NCI-H69 (cell line): ENCODE results near the gene HTR1B.

Experiments
- DNase-seq: peaks from one replicate; lab custom pipeline; 2025; lab: John Stamatoyannopoulos, UW

The HTR1B gene

GRCh38 chr6:77463308-77463860 lies at the start of gene HTR1B:
Gene HTR1B (minus strand): TSS chr6:77463491. CDS start chr6:77463403, 88 bp downstream.
- DNase-seq: no peak

GRCh38 chr6:77512554-77512953 lies 49.3 kb upstream of the HTR1B start:
- DNase-seq: no peak

GRCh38 chr6:77511860-77512259 lies 48.6 kb upstream of the HTR1B start:
- no peak for DNase-seq

GRCh38 chr6:77502981-77503380 lies 39.7 kb upstream of the HTR1B start:
- no peak for DNase-seq

GRCh38 chr6:77492530-77492929 lies 29.2 kb upstream of the HTR1B start:
- DNase-seq: no peak

- DNase-seq: no peak
Observed at GRCh38 chr6:77487808-77488425, 24.6 kb upstream of the HTR1B start.

GRCh38 chr6:77482981-77483380 lies 19.7 kb upstream of the HTR1B start:
- no peak for DNase-seq

GRCh38 chr6:77474973-77475372 lies 11.7 kb upstream of the HTR1B start:
- DNase-seq: no peak

- no peak for DNase-seq
Observed at GRCh38 chr6:77474286-77474956, 11.1 kb upstream of the HTR1B start.

GRCh38 chr6:77470983-77471382 lies 7.7 kb upstream of the HTR1B start:
- DNase-seq: no peak

GRCh38 chr6:77468939-77469338 lies 5.6 kb upstream of the HTR1B start:
- DNase-seq: no peak

- no peak for DNase-seq
Observed at GRCh38 chr6:77466451-77467437, 3.5 kb upstream of the HTR1B start.

GRCh38 chr6:77466055-77466450 lies 2.8 kb upstream of the HTR1B start:
- peak; percentile 25 for DNase-seq

GRCh38 chr6:77464495-77464867 lies 1.2 kb upstream of the HTR1B start:
- no peak for DNase-seq

- no peak for DNase-seq
Observed at GRCh38 chr6:77463861-77464494, 687 bp upstream of the HTR1B start.

- no peak for DNase-seq
Observed at GRCh38 chr6:77462359-77463307, 658 bp downstream of the HTR1B start.

GRCh38 chr6:77461796-77462195 lies 1.5 kb downstream of the HTR1B start:
- no peak for DNase-seq

- no peak for DNase-seq
Observed at GRCh38 chr6:77458421-77458820, 4.9 kb downstream of the HTR1B start.

- peak; percentile 45 for DNase-seq
Observed at GRCh38 chr6:77457720-77458349, 5.5 kb downstream of the HTR1B start.

GRCh38 chr6:77456531-77457248 lies 6.6 kb downstream of the HTR1B start:
- no peak for DNase-seq
